Measurements from ENCODE around the gene SERTAD1. TPM values are rescaled to one million over a fixed set of nuclear protein-coding genes. Genes with fewer than 3 reads are reported as not detected.

Gene SERTAD1
- 12.8 and 14.0 TPM in 2 replicates for total RNA-seq

GRCh38 chr19:40425450-40426287 lies at the start of gene SERTAD1:
Gene SERTAD1 (minus strand): TSS chr19:40425992. CDS start chr19:40423546, 2,446 bp downstream.

DNA sequence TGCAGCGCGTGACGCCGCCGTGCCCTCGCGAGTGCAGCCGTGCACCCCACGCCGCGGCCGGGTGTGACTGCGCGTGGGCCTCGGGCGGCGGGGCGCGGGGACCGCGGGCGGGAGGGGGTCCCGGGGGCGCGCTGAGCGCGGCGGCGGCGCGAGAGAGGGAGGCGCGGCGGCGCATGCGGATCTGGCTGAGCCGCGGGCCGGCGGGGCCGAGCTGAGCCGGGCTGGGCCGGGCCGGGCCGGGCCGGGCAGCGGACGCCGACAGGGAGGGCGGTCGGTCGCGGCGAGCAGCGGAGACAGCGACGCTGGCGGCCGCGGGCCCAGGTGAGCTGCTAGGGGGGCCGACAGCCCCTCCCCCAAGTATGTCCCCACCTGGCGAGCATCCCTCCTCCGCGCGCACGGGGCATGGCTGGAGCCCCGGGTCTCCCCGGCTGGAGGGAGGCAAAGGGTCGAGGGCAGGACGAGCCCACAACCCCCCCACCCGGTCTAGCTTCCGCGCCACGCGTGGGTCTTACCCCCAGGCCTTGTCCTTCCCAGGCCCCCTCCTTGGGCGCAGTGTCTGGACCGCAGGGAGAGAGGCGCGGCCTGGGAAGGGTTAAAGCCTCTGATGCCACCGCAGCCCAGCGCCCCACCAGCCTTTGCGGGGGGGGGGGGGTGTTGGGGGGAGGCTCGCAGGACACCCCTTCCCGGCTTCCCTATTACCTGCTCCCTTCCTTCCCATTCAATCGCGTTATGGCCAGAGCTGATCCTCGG lies 41.4 kb upstream of the SERTAD1 start, which contains the start of gene SPTBN4:
SPTBN4 (plus strand) TSS at position 17 of the 750 bp plus-strand sequence. CDS start 5,621 bp downstream, outside the sequence.

GRCh38 chr19:40465557-40466218 lies 39.9 kb upstream of the SERTAD1 start, which contains the start of gene BLVRB:
Gene BLVRB (minus strand): TSS chr19:40465745. CDS start chr19:40465688, 57 bp downstream.

GRCh38 chr19:40444000-40444824 lies 18.4 kb upstream of the SERTAD1 start, which contains the start of gene SERTAD3:
Gene SERTAD3 (minus strand): TSS chr19:40444335. CDS start chr19:40442080, 2,255 bp downstream.

DNA sequence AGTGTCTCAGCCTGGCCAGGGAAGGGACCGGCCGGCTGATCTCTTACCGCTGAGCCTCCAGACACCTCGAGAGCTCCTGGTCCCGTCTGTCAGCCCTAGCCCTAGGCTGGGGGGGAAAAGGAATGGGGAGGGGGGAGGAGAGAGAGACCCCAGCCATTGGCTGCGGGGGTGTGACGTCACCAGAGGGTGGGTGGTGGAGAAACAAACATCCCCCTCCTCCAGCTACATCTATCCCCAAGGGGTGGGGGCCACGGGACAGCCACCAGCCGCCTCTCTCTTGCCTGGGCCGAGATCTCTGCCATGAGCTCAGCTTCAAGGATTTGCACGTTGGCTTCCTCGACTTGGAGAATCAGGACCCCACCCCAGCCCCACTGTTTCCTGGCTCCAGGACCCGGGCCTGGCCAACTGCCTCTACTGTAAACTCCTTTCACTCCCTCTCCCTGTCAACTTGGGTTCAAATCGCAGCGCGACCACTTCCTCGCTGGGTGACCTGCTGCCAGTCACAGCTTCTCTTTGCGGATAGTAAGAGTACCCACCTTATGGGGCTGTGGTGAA lies 12.4 kb downstream of the SERTAD1 start, which contains the start of gene PRX:
PRX (minus strand) TSS at position 88 of the 555 bp plus-strand sequence. CDS start 5,446 bp downstream, outside the sequence.

GRCh38 chr19:40390084-40390742 lies 35.6 kb downstream of the SERTAD1 start, which contains the start of gene HIPK4:
Gene HIPK4 (minus strand): TSS chr19:40390181. CDS start chr19:40389902, 279 bp downstream.

Small RNAs within 50 kb of the gene (small RNA-seq; reads per million reads assigned to genes)
- gene RF00017: not detected

Other genes with a start within 250 kb of the SERTAD1 start
- gene MAP3K10, start 234.6 kb downstream of the SERTAD1 start, total RNA-seq: 9.7 and 12.0 TPM in 2 replicates
- gene TTC9B, start 207.6 kb downstream of the SERTAD1 start, total RNA-seq: not detected in 2 replicates
- gene CCNP, start 199.3 kb downstream of the SERTAD1 start, total RNA-seq: 0.16 TPM in 1 of 2 replicates, not detected in the other
- gene AKT2, start 140.6 kb downstream of the SERTAD1 start, total RNA-seq: 157 and 161 TPM in 2 replicates
- 8.1 and 9.7 TPM in 2 replicates for gene C19orf47, start 77.6 kb downstream of the SERTAD1 start, total RNA-seq
- 332 and 333 TPM in 2 replicates for gene PLD3, start 77.3 kb downstream of the SERTAD1 start, total RNA-seq
- gene HIPK4, start 35.8 kb downstream of the SERTAD1 start, total RNA-seq: 0.12 and 0.49 TPM in 2 replicates
- gene PRX, start 12.6 kb downstream of the SERTAD1 start, total RNA-seq: 2.8 and 3.1 TPM in 2 replicates
- 37.6 and 44.9 TPM in 2 replicates for gene SERTAD3, start 18.3 kb upstream of the SERTAD1 start, total RNA-seq
- gene BLVRB, start 39.8 kb upstream of the SERTAD1 start, total RNA-seq: 85.7 and 89.4 TPM in 2 replicates
- gene SPTBN4, start 41.0 kb upstream of the SERTAD1 start, total RNA-seq: 2.1 and 2.3 TPM in 2 replicates
- 30.4 and 35.4 TPM in 2 replicates for gene SHKBP1, start 150.9 kb upstream of the SERTAD1 start, total RNA-seq
- 32.6 and 35.1 TPM in 2 replicates for gene LTBP4, start 175.4 kb upstream of the SERTAD1 start, total RNA-seq